SKM-1 treated with dmso at 0.1 percent for 144 hours (cell line): ENCODE measurements around the gene UST.
"Not testable (repeated sequence)": the region's sequence is repeated elsewhere in the genome, so short reads cannot be mapped to it uniquely, and the experiment has no call there.

Experiments used
- DNase-seq: peaks from one replicate; lab custom pipeline; 2025; ENCODE audit not compliant: unreplicated experiment; lab: John Stamatoyannopoulos, UW

UST gene

DNA sequence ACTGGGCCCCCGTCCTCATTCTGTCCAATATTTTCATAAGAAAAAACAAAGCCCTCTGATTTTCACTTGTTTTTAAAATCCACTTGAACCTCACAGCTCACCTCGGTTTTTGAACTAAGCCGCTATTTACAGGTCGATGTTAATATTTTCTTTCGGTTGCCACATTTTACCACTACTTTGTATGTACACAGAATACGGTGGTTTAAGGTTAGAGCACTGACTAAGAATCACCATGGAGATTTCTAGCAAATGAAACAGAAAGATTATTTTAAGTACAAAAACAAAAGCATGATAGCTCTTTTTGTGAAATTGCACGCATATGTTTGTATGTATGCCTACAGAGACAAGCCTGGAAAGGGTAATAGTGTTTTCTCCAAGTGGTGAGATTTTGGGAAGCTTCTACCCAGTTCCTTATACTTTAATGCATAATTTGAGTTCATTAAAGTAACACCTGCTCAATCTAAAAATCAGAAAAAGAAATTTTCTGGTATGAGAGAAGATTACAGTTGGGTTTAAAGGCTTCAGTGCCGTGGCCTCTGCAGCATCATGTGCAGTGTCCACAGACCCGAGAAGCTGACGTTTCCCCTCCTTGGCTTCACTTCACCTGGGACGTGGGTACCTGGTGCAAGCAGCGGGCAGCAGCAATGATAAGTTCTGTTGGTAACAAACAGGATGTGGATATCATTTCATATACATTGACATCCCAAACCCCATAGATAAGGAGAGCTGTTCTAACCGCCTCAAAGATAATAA lies 144.0 kb downstream of the UST start:
- DNase-seq = no peak

DNA sequence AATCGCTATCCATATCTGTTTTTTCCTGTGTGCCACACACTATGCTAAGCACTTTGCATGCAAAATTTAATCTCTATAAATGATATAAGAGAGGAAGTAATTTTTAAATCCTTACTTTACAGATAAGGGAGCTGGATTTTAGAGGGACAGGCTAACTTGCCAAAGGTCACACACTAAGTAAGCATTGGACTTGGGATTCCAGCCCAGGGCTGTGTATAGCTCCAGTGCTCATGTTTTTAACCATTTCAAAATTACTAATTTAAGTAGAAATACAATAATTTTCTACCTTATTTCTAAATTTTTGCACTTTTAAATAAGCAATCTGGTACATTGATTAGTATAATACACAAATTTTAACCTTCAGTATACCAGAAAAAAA lies 144.6 kb downstream of the UST start:
- no peak for DNase-seq

DNA sequence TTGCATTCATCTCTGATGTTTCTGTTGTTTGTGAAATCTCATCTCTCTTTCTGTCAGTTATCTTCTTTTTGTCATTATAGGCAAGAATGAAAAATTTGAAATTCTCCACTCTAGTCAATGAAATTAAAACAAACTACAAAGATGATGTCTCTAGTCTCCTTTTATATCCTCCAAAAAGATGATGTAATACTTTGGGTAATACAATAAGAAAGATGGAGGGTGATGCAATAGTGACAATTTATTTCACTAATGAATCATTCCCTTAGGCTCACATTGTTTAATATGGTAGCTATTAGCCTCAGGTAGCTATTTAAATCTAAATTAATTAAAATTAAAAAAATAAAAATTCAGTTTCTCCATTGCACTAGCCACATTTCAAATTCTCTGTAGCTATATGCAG lies 145.4 kb downstream of the UST start:
- no peak for DNase-seq

DNA sequence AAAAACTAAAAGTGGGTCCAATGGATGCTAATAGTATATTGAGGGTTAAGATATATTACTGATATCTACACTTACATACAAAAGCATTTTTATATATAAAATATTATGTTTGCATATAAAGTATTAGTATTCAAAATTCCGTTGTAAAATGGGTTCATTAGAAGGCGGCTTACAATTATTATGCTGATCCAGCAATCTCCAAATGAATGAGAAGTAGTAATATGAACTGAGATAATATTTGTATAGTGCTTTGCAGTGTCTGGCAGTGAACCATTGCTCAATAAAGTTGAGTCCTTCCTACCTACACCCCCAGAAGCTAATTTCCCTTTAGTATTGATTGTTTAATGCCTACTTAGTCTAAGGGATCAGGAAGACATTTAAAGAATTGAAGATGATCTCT lies 146.2 kb downstream of the UST start:
- no peak for DNase-seq

DNA sequence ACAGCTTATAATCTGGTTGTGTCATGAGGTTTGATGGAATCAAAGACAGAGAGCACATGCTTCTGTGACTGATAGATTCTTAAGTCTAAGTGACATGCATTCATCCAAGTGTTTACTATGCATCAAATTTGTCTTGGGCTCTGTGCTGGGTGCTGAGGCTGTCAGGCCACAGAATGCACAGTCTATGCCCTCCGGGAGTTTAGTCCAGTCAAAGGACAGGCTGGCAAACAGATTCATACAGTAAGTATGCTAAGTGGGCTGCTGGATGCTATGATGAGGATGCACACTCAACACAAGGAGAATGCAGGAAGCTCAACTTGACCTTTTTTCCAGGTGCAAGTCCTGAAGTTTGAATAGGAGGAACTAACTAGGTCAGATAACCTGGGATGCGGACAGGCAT lies 146.7 kb downstream of the UST start:
- DNase-seq = no peak

DNA sequence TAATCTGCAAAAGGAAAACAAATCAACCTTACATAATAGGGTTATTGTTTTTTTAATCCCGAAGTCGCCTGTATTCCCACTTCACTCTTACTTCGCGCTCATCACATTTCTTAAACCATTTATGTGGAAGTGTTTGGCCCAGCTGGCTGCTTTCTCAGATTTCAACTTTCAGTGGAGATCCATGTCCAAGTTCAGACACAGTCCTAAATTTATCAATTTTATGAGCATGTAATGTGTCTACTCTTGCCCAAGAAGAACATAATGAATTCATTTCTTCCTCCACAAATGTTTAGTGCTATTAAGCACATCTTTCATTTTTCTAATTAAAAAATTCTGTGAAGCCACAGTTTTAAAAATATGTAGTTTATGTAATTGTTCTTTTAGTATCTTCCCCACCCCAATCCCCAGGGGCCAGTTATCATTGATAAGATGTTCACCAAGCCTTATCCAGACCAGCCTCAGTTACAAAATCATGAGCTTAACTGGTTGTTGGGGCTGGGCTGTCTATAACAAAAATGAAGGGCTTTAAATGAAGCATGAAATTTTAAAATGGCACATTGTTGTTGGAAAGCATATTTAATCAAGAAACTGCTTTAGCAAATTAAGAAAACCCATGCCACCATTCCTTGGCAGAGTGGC lies 151.7 kb downstream of the UST start:
- DNase-seq = no peak

DNA sequence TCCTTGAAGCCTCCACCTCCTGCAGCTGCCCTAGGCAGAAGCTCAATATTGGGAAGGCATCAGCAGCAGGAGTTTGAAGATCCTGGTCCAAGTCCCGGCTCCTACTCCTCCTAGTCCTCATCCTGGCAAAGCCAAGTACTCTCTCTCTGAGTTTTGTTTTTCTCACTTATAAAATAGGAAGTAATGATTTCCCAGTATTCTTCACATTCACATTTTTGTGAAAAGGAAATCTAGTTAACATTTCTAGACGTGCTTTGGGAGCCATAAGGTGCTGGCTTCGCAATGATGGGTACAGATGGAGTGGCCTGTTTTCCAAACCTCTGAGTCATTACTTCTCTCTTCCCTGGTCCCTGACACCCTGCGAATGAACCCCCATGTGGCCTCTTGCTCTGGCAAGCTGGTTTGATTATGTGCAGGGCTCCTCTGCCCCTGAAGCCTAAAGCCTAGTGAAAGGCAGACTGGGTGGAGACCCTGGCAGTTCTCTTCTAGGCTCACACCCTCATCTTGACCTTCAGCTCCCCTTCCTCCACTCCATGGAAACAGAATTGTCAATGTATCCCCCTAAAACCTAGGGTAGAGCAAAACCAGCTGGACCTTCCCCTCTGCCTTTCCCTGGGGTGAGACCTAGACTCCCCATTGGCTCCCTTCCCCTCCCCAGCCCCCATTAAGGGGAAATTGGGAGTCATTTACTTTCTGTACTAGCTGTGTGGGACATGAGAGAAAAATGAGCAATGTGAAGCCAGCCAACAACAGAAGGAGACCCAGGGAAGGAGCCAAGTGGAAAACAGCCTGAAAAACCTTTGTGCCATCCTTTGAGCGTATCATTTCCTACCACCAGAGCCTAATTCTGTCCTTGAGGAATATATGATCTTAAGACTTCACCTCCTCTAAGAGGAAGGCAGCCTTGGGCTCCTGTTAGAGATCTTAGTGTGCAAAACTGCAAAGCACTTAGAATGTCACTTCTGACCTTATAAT lies 158.4 kb downstream of the UST start:
- no peak for DNase-seq

DNA sequence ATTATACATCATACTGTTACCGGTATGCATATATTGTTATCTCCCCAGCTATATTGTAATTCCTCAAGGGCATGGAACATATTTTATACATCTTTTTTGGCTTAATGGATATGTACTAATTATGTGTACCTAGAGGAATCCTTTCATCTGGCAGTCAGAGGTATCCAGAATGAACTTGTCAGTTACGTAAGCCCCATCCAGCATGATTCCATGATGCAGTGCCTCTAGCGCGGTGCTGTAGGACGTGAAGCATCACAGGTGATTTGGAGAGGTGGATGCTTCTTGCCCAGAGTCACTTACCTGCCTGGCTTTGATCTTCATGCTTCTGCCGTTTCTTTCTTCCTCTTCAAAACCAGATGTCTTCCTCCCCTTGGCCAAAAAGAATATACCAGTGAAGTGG lies 159.1 kb downstream of the UST start:
- no peak for DNase-seq

DNA sequence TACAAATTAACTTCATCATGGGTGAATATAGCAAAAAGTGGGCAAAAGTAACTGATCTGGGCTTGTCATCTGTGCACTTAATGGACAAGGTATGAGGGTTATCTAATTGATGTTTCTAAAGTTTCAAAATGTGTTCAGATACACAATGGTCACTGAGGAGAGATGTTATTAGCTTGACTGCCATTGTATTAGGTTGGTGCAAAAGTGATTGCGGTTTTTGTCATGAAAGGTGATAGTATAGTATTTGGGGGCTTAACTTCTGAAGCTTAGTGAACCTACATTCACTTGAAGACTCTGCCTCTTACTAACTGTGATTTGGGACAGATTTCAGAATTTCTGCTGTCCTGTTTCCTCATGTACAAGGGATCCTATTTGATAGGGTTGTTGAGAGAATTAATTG lies 159.6 kb downstream of the UST start:
- DNase-seq = no peak

DNA sequence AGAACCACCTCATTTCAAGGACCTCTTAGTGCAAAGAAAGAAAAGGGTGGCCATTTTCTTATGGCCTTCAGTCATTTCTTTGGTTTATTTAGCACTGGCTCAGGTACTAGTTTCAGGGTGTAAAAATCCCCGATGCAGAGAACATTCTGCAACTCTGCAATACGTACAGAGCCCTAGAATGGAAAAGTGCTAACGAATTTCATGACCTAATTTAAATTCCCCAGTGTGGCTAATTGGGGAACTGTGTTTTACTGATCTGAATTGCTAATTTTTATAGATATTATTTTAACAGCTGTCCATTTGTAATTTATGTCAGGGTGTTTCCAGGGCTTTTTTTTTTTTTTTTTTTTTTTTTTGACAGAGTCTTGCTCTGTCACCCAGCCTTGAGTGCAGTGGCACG lies 160.7 kb downstream of the UST start:
- DNase-seq = no peak

DNA sequence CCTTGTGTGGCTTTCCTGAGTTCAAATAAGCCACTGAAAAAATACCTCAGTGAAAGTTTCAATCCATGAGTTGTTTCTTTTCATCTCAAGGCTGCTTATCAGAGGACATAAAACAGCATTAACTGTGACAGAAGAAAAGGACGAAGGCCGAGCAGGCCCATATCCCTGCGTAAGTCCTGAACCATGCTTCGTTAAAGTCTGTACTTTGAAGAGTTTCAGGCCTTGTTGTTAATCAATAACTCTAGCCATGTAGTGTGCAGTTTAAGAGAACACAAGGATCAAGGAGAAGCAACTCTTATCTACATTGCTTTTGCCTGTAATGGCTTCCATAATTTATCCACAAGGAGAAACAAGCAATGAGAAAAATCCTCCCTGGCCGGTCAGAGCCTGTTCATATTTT lies 165.4 kb downstream of the UST start:
- no peak for DNase-seq

DNA sequence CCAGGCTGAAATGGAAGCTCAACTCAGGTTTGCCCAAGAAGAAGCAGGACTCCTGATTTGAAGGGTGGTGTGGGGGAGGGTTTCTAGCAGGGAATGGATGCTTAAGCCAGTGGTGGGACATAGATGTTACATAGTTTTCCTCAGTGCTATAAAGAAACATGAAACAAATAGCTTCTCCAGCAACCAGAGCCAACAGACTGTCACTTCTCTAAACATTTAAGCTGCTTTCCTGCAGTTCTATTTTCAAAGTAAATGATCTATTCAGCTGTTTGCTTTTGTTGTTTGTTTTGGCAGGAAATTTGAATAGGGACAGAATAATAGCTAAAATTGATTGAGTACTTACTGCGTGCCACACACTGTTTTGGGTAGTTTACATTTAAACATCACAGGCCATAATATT lies 169.0 kb downstream of the UST start:
- no peak for DNase-seq

DNA sequence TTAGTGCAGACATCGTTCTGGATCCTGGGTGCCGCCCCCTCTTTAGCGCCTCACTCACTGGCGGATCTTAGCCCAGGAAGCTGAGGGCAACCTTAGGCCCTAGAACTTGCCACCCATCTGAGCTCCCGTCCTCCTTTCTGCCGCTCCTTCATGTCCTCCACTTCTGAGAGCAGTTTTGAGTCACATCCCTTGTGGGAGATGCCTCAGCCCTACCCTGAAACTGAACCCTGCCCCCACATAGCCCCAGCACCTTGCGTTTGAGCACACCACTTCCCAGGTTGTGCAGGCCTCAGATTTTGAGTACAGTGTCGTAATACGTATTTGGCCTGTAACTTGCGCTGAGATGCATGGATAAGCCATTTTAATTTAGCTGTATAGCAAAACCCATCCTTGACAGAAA lies 169.7 kb downstream of the UST start:
- not testable (repeated sequence) for DNase-seq

DNA sequence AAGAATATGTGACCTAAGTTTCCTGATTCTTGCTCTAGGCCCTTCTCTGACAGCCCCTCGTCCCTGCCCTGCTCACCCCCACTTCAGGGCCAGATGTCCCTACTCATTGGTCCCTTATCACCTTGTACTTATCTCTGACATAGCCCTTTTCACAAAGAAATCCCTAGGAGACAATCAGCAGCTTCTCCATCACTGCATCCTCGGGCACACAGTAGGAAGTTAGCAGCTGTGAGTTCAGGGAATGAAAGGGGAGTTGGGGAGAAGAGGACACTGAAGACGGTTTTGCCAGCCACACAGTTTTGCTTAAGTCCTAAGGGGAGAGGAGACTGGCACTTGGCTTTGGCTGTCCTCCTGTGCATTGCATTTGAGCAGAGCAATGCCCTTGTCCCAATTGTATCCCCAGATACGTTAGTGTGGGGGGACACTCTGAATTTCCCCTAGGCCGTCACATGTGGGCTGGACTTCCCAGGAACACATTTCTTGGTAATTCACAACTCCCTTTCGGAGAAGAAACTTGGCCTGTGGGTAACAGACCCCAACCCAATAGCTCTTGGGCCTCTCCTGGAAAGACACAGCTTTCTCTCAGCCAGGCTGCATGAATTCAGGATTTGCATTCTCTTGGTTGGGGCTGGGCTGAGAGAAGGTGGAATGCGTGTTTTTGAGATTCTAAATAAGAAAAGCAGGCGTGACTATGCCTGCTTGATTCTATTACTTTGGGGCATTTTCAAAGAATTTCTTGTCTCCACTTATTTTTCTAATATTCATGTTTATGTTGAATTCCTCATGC lies 177.6 kb downstream of the UST start:
- no peak for DNase-seq

DNA sequence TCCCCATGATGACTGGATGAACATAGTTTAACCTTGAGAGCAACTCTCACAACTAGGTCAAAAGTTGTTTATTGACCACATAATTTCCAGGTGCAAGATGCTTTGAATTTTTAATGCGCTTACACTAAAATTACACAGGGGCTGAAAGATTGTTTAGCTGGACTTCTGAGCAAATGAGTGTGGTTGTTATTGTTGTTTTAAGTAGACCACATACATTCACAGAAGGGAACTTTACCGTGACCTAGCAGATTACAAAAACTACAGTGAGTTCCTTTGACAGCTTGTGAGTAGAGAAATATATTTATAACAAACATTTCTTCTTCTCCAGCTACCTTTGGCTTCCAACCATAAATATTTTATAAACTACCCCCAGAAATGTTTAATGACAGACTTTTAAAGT lies 178.9 kb downstream of the UST start:
- no peak for DNase-seq

DNA sequence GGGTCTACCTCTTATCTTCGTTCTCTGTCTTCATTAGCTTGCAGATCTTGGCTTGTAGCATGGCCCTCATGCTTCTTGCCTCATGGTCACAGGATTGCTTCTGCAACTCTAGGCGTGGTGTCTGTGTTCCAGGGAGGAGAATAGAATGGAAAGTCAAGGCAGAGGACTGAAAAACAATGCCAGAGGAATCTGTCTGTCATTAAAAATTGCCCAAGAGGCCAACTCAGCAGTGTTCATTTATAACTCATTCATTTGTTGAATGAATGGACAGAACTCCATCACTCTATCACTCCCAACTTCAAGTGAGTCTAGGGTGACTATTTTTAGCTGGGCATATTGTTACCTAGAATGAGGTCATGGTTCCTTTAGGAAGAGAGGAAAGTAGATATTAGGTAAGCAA lies 179.6 kb downstream of the UST start:
- DNase-seq = no peak

DNA sequence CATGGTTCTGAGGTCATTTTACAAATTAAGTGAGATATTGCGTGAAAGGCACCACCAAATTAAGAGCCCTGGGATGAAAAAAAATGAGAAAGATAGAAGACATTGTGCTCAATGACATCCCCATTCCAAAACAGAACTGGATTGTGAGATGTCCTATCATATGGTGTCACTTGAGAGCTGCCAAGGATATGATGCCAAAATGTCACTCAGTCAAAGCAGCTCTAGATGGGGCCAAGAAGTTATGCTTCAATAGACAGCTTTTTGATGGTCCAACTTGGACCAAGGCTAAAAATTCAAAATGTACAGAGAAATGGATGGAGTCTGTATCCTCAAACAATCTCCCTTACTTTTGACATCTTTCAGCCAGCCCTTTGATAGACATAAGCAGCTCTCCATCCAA lies 180.8 kb downstream of the UST start:
- no peak for DNase-seq

DNA sequence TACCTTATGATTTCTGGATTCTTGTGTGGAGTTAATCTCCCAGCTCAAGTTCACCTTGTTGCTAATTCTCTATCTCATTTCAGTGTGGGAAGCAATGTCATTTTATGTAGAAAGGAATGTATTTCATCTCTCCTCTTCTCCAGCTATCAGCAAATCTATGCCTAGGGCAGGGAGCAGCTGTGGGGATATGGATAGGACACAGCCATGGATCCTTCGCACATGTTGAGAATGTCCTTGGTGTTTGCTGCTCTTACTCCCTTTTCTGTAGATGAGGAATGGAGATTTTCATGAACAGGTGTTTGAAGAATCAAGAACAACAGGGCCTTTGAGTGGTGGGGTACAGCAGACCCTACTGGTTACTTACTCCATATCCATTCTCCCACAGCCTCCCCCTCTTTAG lies 182.0 kb downstream of the UST start:
- DNase-seq = no peak

DNA sequence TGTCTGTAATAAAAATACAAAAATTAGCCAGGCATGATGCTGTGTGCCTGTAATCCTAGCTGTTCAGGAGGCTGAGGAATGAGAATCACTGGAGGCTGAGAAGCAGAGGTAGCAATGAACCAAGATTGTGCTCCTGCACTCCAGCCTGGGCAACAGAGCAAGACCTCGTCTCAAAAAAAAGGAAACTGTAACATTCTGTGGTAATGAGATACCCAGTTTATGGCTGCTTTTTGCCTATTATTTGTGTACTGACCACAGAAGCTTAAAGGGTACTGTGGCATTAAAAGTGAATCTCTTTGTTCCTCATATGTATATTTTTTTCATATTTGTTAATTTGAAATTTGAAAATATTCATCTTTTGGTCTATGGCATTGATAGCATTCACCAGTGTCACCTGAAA lies 185.4 kb downstream of the UST start:
- no peak for DNase-seq

DNA sequence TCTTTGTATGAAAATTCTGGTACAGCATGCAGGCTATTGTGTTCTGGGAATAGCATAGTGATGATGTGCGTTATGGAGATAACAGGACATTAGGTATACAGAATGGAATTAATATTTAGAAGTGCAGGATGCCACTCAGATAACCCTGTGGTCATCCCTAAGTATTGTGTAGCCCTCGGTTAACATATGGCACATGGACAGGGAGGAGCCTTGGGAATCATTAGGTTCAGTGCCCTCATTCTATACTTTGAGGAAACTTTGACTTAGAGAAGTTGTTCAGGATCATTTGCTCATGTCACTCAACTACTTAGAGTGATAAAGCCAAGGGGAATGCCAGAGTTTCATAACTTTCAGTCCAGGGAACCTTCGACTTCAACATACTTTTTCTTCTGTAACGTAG lies 185.9 kb downstream of the UST start:
- DNase-seq = no peak

DNA sequence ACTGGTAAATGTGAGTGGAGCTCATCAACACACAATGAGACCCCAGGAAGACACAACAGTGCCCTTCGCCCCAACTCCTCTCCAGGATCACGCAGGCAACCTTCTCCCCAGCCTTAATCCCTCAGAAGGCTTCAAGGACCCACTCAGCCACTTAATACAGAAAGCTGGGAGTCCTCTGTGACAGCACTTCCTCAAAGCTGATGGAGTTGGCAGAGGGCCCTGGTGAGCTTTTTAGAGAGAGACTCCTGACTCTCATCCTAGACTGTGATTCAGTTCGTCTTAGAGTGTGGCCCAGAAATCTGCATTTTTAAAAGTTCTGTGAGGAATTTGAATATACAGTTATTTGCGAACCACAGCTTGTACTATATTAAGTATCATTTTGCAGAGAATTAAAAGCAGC lies 187.7 kb downstream of the UST start:
- DNase-seq = no peak
